Limb (tissue), 2 donors: ENCODE results near the gene B3GALT4.

ENCODE experiments used
- DNase-seq, 2 donors: peaks; one replicate each; pipeline ENCODE4 v3.0.0-alpha.2; 2016; ENCODE audit errors: extremely low spot score in 2 of 2

Gene B3GALT4

DNA sequence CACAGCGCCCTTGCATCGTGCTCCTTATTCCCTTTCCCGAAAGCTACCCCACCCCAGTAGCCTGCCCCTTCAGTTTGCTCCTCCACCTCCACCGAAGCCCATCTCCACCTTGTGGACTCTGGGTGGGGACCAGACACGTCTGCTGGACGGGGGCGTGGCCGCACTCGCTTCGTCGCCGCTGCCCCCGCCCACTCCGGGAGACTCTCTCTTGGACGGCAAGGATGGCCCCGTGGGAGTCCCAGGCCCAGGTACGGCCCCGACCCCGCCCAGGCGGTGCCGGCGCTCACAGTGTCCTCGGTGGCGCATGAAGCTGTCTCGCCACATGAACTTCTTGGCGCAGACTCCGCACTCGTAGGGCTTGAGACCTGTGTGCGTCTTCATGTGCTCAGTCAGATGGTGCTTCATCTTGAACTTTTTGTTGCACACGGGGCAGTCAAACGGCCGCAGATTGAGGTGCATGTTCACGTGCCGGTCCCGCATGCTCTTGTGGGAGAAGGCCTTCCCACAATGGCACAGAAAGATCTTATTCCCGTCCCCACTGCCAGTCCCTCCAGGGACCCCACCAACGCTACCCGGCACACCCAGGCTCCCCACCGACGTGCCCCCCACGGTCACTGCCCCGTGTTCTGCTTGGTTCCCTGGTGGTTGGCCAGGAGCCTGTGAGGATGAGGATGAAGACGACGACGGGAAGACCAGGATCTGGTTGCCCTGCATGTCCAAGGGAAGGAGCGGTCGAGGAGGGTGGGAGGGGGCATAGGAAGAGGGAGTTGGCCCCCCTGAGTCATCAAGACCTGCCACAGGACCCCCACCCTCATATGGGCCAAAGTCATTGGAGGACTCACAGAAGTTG is 38.2 kb downstream of the B3GALT4 start:
- DNase-seq: peak in 1 of 2 donors; percentile 55

DNA sequence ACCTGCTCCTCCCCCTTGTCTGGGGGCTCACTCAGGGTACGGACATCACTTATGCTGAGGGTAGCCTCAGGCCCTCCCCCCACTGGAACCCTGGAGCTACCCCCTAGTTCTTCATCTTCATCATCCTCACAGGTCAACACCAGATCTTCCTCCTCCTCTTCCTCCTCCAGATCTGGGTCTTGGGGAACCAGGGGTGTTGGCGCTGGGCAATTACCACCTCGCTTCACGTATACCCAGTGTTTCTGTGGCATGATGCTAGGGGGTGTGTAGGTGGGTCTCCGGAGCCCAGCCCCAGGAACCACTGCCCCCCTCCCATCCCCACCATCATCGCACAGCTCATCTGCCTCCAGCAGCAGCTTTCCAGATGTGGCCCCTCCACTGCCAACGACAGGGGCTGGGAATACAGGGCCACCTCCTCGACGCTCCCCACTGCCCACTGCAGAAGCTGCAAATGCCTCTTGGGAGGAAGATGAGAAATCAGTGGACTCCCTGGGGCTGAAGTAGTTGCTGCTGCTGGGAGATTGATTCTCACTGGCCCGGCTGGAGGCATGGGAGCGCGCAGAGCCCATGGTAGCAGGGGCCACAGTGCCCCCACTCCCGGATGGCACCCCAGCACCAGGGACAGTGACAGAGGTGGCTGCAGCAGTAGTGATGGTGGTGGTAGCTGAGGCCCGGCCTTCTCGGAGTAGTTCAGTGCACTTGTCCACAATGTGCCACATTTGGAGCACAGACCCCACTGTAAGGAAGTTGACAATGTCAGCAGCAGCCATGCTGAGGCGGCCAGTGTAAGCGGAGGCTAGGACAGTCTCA is 39.1 kb downstream of the B3GALT4 start:
- DNase-seq: peak in 1 of 2 donors; percentile 25

DNA sequence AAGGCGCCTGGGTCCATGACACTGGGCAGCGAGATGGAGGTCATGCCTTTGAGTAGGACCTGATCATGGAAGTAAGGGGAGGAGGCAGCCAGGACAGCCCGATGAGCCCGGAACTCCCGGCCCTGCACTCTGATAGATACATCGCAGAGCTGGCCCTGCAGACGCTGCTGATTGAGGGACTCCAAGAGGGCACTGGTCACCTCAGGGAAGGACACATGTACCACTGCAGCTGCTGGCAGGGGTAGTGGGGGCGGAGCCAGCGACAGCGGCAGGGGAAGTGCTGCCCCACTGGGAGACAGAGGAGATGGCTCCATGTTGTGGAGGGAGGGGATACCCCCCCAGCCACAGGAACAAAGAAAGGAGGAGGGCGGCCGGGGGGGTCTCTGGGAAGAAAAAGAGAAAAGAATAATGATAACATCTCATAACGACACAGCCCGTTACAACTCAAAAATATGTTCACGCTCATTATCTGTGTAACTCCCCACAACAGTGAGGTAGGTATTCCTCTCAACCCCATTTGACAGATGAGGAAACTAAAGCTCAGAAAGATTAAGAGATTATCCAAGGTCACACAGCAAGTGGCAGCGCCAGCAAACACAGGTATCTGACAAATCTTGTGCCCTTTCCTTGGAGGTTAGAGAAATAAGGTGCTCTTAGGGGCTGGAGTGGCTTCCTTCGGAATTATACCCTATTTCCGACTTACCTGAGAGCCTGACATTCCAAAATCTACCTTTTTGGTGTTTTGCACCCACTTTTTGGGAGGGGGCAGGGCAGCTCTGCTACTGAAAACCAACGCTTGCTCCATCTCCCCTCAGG is 39.9 kb downstream of the B3GALT4 start:
- peak in 1 of 2 donors; percentile 40 for DNase-seq

DNA sequence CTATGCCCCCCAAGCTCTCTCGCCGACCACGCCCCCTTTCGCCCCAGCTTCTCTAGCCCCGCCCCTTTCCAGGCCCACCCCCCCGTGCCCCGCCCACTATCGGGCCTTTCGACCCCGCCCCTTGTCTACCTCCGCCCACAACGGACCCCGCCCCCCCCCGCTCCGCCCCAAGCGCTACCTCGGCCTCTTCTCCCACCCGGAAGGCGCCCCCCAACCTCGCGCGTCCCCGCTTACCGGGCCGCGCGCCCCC is 40.4 kb downstream of the B3GALT4 start:
- DNase-seq: no peak

DNA sequence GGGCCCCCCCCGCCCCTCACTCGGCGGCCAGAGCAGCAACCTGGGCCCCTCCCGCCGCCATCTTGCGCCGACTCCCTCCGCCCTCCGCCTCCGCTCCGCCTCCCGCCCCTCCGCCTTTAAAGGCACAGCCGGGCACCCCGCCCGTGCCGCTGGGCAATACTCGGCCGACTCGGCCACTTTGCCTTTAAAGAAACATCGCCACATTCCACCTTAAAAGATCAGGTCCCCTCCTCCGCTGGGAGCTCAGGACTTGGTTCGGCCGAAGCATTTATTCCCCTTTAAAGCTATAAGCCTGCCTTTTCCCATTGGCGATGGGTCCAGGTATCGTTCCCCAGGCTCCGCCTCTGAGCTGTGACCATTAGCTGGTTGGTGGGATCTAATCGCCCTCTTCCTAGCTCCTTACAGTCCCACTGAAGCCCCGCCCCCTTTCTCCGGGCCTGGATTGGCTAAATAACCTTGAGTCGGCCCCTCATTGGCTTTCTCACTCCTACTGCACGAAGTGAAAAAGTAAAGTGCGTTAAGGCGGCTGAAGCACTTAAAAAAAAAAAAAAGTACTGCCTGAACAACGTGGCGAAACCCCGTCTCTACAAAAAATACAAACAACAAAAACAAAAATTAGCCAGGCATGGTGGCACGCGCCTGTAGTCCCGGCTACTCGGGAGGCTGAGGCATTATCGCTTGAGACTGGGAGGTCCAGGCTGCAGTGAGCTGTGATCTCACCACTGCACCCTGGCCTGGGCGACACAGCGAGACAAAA is 40.9 kb downstream of the B3GALT4 start, which contains the start of gene ZBTB22:
TSS of gene ZBTB22 (minus strand) at position 76 of the 757 bp plus-strand sequence. CDS start 828 bp downstream, outside the sequence.
- DNase-seq: peak; percentile 97 to 98

DNA sequence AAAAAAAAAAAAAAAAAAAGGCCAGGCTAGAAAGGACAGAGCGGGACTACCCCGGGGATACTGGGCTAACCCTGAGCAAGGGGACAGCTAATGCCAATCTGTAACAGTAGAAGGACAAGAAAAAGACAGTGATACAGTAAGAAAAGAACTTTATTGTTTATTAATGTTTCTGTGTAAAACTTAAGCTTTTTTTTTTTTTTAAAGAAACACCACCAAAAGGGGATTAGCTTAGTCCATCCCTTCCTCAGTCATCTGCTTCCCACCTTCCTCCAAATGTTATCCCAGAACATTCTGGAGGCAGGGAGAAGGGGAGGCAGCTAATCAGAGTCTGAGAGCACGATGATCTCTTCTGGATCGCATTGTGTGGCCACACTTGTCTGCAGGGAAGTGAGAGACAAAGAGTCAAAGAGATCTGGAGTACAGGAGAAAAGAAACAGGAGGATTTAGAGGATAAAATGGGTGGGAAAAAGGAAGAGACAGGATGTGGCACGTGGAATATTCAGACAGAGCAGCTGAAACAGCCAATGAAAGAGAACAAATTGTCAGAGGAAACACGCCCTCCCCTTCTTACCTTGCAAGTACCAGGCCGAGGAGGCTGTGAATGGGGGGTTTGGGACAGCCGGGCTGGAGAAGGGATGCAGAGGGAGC is 41.6 kb downstream of the B3GALT4 start:
- no peak for DNase-seq

DNA sequence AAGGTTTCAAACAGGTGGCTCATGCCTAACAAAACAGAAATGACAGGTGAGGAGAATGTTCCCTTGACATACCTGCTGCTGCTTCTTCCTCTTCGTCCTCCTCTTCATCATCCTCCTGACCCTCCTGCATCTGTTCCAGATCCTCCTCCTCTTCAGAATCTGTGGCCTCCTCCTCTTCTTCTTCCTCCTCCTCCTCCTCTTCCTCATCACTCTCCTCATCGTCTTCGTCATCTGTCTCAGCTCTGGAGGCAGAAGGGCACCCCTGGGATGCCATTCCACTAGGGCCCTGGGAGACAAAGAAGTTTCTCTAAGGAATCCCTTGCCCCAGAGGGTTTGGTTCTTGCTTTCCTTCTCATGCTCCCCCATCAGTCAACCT is 43.0 kb downstream of the B3GALT4 start:
- no peak for DNase-seq

DNA sequence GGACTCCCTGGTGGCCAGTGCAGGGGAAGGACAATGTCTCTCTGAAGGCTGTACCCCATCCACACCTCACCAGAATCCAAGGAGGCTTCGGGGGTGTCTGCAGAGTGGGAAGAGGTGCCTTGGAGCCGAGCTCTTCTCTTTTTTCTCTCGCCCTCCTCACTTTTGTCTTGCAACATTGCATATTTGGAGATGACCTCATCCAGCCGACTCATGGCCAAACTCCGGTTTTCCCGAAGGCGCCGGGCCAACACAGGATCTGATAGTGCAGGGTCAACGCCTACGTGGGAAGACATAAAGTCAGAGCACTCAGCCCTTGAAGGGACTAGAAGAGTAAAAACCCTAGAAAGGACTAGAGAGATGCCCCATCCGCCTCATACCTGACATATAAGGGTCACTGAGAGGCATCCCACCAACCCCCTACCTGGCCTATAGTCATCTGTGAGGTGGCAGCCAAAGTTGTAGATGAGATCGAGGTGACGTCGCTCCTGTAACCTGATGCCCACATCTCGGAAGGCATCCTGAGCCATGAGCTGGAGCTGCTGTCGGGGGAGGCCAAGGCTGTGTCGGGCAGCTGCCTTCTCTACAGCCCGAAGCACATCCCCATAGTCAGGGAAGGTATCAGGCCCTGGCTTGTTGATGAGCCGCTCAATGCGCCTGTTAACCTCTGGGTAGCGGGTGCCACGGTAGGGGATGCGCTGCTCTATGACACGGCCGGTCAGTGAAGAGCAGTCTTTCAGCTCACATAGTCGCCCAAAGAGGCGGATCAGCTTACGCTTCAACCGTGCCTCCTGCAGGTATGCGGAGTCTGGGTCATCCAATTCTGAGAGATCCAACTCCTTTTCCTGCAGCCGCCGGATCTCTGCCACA is 43.6 kb downstream of the B3GALT4 start:
- DNase-seq: peak in 1 of 2 donors; percentile 23

DNA sequence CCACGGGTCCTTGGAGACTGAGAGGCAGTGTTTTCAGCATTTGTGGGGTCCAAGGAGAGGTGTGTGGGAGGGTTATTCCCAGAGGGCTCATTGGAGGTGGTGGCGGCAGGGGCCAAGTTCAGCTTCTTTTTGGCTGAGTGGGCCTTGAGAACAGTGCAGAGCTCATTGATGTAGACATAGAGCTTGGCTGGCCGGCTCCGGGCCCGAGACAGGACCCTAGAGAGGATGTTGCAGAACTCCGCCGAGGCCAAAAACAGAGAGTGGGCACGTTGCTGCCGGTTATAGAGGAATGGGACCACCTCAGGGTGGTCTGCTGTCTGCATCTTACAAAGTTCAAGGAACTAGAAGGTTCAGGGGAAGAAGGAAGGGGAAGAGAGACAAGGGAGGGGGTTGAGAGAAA is 44.3 kb downstream of the B3GALT4 start:
- DNase-seq: no peak

DNA sequence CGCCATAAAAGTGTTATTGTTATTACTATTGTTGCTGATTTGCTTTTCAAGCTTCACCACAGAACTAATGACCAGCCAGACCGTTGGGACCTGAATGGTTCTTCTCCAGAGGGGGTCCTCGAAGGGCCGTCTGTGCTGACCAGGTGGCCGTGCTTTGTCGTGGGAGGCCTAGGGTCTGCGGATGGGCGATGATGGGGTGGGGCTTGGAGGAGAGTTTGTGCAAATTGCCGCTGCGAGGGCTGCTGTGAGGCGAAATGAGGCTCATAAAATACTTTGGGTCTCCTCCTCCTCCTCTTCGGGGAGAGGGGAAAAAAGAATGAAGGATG is 46.7 kb downstream of the B3GALT4 start:
- no peak for DNase-seq

DNA sequence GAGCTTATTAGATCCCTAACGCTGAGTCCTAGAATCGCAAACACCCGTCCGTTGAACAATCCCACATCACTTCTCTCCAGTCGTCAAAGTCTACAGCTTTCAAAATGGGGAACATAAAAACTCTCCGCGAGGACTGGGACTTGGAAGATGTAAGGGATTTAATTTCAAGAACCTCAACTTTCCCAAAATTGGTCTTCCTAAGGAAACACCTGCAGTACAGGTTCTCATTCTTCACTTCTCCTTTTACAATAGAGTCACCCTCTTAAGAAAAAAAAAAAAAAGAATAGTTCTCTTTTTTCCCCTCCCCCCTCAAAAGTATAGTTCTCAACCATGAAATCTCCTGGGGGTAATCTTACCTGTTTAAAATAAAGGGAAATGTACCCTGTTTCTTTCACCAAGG is 47.2 kb downstream of the B3GALT4 start:
- no peak for DNase-seq
